Large intestine (tissue), 3 donors: ENCODE results near the gene PRKN. TPM values are rescaled to one million over a fixed set of nuclear protein-coding genes. Genes with fewer than 3 reads are reported as not detected.

Source experiments
- DNase-seq, 2 donors: peaks; one replicate each; pipeline versions ENCODE4 v3.0.0 to v3.0.0-alpha.2; 2013
- H3K27ac ChIP-seq: one replicate; pipeline ENCODE4 v1.5.1; 2013; ENCODE audit warnings: low read length
- H3K27me3 ChIP-seq: 2 replicates; pipeline ENCODE4 v1.6.1; 2013; ENCODE audit warnings: low read length; ENCODE audit not compliant: control insufficient read depth, insufficient read depth
- H3K36me3 ChIP-seq: 2 replicates; pipeline ENCODE4 v1.6.1; 2013; ENCODE audit warnings: low read length; ENCODE audit not compliant: control insufficient read depth, insufficient read depth
- H3K4me1 ChIP-seq: one replicate; pipeline ENCODE4 v1.6.1; 2013; ENCODE audit warnings: low read length; ENCODE audit not compliant: control insufficient read depth, insufficient read depth
- H3K4me3 ChIP-seq: one replicate; pipeline ENCODE4 v1.5.1; 2013; ENCODE audit warnings: low read length
- H3K9me3 ChIP-seq: one replicate; pipeline ENCODE4 v1.6.1; 2013; ENCODE audit warnings: mild to moderate bottlenecking, low read depth, low read length, moderate library complexity; ENCODE audit not compliant: control insufficient read depth
- WGBS: methylation state at CpG from one replicate; pipeline ENCODE4 v1.1.5; 2013; ENCODE audit warnings: low lambda C conversion rate; ENCODE audit not compliant: insufficient coverage; 5-methylcytosine and 5-hydroxymethylcytosine counted together
- polyA plus RNA-seq: library from polyadenylated mRNA; unstranded; fragments of 120-200 nt; gene quantifications from one replicate; pipeline ENCODE4 v1.2.1, GENCODE V29; 2013

The PRKN gene
- polyA plus RNA-seq, 1 donor = 2.5 TPM

DNA sequence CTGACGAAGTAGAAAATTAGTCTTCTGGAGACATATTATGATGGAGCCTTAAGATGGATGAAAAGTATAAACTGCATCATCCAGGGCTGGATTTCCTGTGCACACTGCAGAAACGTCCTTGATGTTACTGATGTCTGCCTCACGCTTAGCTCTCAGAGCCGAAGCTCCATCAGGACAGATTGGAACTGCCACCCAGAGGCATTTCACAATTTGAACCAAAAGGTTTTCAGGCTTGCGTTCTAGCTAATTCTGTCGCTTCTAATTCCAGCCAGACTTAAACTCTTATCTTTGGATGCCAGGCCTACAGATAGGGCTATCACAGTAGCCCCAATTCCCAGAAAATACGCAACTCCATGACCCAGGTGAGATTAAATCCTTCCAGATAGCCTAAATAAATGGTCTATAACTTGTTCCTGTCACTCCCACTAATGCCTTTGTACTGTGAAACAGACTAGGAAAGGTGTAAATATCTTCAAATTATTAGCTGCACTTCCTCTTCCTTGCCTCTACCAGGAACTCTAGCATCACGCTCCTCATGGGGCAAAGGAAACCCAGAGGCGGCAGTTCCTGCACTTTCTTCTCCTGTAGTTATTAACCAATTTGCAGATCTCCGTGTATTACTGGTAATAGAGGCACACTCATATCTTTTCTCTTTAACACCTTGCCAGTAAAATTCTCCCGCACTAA is 634.6 kb downstream of the PRKN start:
- Histone ChIP-seq H3K9me3 (no peaks in the 10 kb centered on the region), H3K36me3 (no peaks in the 10 kb centered on the region), H3K4me3 (no peak overlapping the region), H3K27me3 (no peaks in the 10 kb centered on the region), H3K27ac (no peak overlapping the region), H3K4me1 (no peaks in the 10 kb centered on the region)
- no peak for DNase-seq
- WGBS = 83% methylated on average over 1 of the region's 11 CpGs

DNA sequence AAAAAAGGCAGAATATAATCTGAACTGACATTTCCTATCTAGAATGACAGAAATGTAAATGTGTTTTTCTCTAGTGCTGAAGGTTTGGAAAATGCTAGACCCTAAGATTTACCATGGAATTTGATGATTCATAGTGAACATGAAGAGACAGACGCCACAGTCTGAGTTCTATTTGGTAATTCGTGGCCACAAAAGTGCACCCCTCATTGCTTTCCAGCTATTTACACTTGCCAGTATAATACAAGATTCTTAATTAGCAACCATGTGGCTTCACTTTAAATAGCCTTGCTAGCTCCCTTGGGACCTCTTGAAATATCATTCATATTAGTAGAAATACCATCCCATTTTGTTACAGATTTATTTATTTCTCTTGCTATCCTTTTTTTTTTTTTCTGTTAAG is 636.8 kb downstream of the PRKN start:
- DNase-seq = no peak
- no CpG with 5 or more reads among the region's 2 CpGs for WGBS

DNA sequence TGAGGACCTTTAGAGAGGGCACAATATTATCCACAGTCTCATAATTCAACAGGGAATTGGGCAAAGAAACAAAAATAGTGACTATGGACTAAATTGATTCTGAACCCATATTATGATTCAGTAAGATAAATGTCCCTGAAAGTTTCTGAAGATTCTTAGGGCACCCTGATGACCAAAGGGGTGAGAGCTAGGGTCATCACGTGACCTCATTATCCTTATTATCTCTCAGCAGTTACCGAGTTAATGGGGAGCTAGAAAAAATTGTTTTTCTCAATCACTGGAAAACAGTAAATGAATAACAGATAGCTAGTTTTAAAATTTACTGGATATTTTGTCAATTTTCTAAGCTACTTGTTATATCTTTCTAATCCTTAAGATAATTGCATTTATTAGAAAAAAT is 639.5 kb downstream of the PRKN start:
- Histone ChIP-seq H3K36me3 (no peaks in the 10 kb centered on the region), H3K27me3 (no peaks in the 10 kb centered on the region), H3K4me3 (no peak overlapping the region), H3K27ac (no peak overlapping the region), H3K9me3 (no peaks in the 10 kb centered on the region), H3K4me1 (no peaks in the 10 kb centered on the region)
- no CpG with 5 or more reads among the region's 2 CpGs for WGBS
- DNase-seq = no peak

More for the DNA sequence above, 636.8 kb downstream of the PRKN start:
- H3K27ac ChIP-seq = no peak overlapping the region
- no peaks in the 10 kb centered on the region for H3K9me3 ChIP-seq
- H3K36me3 ChIP-seq = no peaks in the 10 kb centered on the region
- no peaks in the 10 kb centered on the region for H3K27me3 ChIP-seq
- no peak overlapping the region for H3K4me3 ChIP-seq
- no peaks in the 10 kb centered on the region for H3K4me1 ChIP-seq

DNA sequence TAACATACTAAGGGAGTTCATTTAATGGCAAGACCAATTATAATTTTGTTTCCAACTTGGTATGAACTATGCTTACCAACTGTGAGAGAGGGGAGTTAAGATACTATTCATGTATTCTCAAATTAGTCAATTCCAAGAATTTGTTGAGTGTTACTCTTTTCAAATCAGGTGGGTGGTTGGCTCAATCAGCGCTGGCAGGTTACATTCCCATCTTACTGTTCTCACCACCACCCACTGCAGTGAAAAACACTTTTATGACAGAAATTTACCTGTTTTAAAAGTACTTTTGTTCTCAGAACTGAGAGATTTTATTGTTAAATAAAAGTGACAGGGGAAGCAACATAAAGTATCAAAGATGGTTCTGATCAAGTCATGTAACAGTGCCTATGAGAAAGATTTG is 642.0 kb downstream of the PRKN start:
- no peaks in the 10 kb centered on the region for H3K27me3 ChIP-seq
- no peaks in the 10 kb centered on the region for H3K9me3 ChIP-seq
- H3K36me3 ChIP-seq = no peaks in the 10 kb centered on the region
- H3K27ac ChIP-seq = no peak overlapping the region
- WGBS = 80% methylated on average over 1 of the region's 1 CpG
- H3K4me3 ChIP-seq = no peak overlapping the region
- H3K4me1 ChIP-seq = no peaks in the 10 kb centered on the region
- DNase-seq = no peak

DNA sequence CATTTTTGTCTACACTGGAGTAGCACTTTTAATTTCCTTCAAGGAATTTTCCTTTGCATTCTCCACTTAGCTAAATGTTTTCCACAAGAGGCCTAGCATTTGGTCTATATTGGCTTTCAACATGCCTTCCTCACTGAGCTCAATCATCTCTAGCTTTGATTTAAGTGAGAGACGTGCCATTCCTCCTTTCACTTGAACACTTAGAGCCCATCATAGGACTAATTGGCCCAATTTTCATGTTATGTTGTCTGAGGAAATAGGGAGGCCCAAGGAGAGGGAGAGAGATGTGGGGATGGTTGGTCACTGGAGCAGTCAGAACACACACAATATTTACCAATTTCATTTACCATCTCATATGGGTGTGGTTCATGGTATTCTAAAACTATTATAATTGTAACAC is 645.0 kb downstream of the PRKN start:
- no peak for DNase-seq
- H3K27ac ChIP-seq = no peak overlapping the region
- WGBS = 100% methylated on average over 1 of the region's 1 CpG

DNA sequence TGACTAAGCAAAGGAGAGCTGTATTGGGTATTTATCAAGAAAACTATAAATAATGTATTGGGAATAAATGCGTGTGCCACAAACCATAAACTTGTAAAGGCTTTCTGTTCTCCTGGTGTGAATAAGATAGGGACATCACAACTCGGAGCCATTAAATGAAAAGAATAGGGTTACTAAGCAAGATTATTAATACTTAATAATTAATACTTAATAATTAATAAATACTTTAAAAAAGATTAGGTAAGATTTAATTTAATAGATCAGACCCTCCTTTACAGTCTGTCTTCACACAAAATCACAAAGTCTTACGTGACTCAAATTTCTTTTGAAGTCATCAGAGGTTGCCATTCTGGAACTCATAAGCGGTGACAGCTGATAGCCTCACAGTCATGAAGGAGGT is 648.9 kb downstream of the PRKN start:
- H3K36me3 ChIP-seq = no peaks in the 10 kb centered on the region
- DNase-seq = no peak
- no peak overlapping the region for H3K27ac ChIP-seq
- H3K9me3 ChIP-seq = no peaks in the 10 kb centered on the region
- no peaks in the 10 kb centered on the region for H3K4me1 ChIP-seq
- H3K4me3 ChIP-seq = no peak overlapping the region
- no peaks in the 10 kb centered on the region for H3K27me3 ChIP-seq
- 0% methylated on average over 1 of the region's 4 CpGs for WGBS

More for the DNA sequence above, 645.0 kb downstream of the PRKN start:
- Histone ChIP-seq H3K4me1 (no peaks in the 10 kb centered on the region), H3K4me3 (no peak overlapping the region), H3K36me3 (no peaks in the 10 kb centered on the region), H3K27me3 (no peaks in the 10 kb centered on the region), H3K9me3 (no peaks in the 10 kb centered on the region)

DNA sequence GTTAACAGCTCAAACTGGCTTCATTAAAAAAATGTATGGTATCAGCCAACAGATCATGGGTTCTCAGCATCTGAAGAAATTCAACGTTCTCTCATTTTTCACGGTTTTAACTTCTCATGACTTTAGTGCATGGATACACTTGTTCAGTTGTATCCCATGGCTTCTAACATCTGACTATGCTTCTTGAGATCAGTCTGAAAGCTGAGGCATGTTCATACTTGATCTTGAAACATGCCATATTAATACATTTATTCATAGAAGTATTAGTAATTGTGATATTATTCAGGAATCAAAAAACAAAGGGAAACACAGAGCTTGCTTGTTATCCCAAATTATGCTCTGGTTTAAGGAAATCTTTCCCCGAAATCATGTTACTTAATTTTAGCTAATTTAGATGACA is 649.4 kb downstream of the PRKN start:
- no CpG with 5 or more reads among the region's 3 CpGs for WGBS
- no peaks in the 10 kb centered on the region for H3K36me3 ChIP-seq
- H3K4me3 ChIP-seq = no peak overlapping the region
- no peaks in the 10 kb centered on the region for H3K4me1 ChIP-seq
- no peaks in the 10 kb centered on the region for H3K9me3 ChIP-seq
- H3K27ac ChIP-seq = no peak overlapping the region
- no peak for DNase-seq
- H3K27me3 ChIP-seq = no peaks in the 10 kb centered on the region

DNA sequence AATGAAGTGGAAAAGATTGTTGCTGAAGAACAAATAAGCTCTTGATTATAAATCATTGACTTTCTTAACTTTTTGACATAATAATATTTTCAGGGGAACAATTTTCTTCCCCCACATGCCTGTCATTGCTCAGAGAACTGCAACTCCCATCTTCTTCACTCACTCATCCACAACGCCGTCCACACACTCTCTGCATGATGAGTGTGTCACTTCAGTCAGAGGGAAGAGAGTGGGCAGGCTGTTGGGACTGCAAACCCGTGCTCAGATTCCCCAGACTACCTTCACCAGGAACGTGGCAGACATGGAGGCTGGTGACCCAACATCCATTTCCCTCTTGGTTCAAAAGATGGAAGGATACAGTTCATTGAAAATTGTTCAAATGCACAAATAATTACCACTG is 650.8 kb downstream of the PRKN start:
- 83% methylated on average over 3 of the region's 4 CpGs for WGBS

DNA sequence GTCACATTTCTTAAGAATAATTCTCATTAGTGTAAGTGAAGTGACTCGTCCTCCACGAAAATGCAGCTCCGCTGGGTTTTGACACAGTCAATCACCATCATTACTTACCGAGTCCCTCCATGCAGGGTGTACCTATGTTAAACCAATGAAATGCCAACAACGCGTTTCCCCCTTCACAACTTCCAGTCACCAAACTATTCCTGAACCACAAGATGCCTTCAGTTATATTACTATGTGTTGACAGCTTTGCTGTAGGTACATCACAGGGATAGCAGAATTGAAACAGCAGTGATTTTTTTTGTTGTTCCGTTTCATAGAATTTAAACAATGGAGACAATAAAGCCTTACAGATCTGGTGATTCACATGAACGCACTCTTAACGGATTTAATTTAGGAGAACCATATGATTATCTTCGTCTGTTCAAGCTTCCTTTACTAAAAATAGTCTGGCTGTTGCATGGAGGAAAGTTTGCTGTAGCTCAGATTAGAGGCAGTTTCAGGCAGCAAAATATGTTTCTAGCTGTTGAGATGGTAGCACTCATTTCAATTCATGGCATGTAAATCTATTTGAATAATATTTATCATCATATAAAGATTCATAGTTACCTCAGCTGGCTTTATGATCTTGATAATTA is 652.8 kb downstream of the PRKN start:
- H3K4me3 ChIP-seq = no peak overlapping the region
- H3K9me3 ChIP-seq = peaks cover 6% of the 10 kb centered on the region
- H3K4me1 ChIP-seq = no peaks in the 10 kb centered on the region
- WGBS = 96% methylated on average over 5 of the region's 10 CpGs
- H3K36me3 ChIP-seq = no peaks in the 10 kb centered on the region
- H3K27me3 ChIP-seq = no peaks in the 10 kb centered on the region
- DNase-seq = no peak
- H3K27ac ChIP-seq = no peak overlapping the region

More for the DNA sequence above, 650.8 kb downstream of the PRKN start:
- DNase-seq = no peak
- Histone ChIP-seq H3K4me3 (no peak overlapping the region), H3K27ac (no peak overlapping the region), H3K9me3 (no peaks in the 10 kb centered on the region), H3K4me1 (no peaks in the 10 kb centered on the region), H3K27me3 (no peaks in the 10 kb centered on the region), H3K36me3 (no peaks in the 10 kb centered on the region)

DNA sequence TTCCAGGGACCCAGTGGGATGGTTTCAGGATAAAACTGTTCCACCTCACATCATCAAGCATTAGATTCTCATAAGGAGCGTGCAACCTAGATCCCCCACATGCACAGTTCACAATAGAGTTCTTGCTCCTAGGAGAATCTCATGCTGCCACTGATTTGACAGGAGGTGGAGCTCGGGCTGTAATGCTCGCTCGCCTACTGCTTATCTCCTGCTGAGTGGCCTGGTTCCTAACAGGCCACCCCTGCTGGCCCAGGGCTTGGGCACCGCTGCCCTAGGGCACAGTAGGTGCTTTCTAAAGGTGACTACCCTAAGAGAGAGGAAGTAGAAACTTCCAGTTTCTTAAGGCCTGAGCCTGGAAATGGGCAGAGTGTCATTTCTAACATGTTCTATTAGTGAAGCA is 656.9 kb downstream of the PRKN start:
- Histone ChIP-seq H3K4me1 (no peaks in the 10 kb centered on the region), H3K27me3 (no peaks in the 10 kb centered on the region), H3K9me3 (peaks cover 6% of the 10 kb centered on the region), H3K36me3 (no peaks in the 10 kb centered on the region), H3K27ac (no peak overlapping the region), H3K4me3 (no peak overlapping the region)
- WGBS = no CpG with 5 or more reads among the region's 5 CpGs
- DNase-seq = no peak

DNA sequence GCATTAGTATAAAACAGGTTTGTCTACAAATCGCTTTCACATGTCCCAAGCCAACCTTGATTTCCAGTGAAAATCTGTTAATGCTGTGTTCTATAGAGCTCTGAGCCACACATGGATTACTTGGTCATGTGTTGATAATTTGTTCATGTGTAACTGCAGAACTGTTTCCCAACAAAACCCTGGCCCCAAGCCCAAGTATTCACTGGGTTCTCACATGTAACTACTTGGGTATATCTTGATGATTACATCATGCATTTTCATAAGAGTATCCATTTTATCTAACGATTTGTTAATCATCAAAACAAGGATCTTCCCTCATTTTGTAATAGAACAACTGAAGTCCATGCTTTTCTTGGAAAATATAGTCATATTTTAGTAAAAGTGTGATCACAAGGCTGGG is 657.6 kb downstream of the PRKN start:
- Histone ChIP-seq H3K9me3 (peaks cover 6% of the 10 kb centered on the region), H3K4me1 (no peaks in the 10 kb centered on the region), H3K27ac (no peak overlapping the region), H3K4me3 (no peak overlapping the region), H3K36me3 (no peaks in the 10 kb centered on the region), H3K27me3 (no peaks in the 10 kb centered on the region)
- no peak for DNase-seq
- WGBS = 100% methylated on average over 1 of the region's 2 CpGs
